ENCODE data around the gene STARD7.
"Not testable (repeated sequence)": the region's sequence is repeated elsewhere in the genome, so short reads cannot be mapped to it uniquely, and the experiment has no call there.

The STARD7 gene

DNA sequence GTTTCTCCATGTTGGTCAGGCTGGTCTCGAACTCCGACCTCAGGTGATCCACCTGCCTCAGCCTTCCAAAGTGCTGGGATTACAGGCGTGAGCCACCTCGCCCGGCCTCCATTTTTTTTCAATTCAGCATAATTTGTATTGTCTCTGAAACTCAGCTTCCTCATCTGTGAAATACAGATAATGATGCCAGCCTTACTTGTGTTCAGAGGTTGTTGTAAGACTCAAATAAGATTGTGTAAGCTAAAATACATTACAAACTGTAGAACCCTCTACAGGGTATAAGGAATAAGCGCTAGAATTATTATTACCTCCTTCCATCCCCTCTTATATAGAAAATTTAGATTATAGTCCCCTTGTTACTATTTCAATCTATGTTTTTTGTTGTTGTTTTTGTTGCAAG, 24.8 kb upstream of the STARD7 start:
- H3K36me3 ChIP-seq (ENCODE audit: insufficient read depth, low read length) = peaks cover 8% of the 10 kb centered on the region
- H3K27me3 ChIP-seq (ENCODE audit: control insufficient read depth in 1 of 2, insufficient read depth in 2 of 2, low read length in 2 of 2) = no peaks in the 10 kb centered on the region
- no peaks in the 10 kb centered on the region for H3K9me3 ChIP-seq (ENCODE audit: low read length)
- no peak overlapping the region for H3K9ac ChIP-seq (ENCODE audit: low read length)
- no peak overlapping the region for H3K27ac ChIP-seq (ENCODE audit: low read depth, low read length)
- no peaks in the 10 kb centered on the region for H3K4me1 ChIP-seq (ENCODE audit: insufficient read depth, low read length)
- no peak overlapping the region for H3K4me3 ChIP-seq (ENCODE audit: low read depth in 1 of 2, low read length in 2 of 2)

DNA sequence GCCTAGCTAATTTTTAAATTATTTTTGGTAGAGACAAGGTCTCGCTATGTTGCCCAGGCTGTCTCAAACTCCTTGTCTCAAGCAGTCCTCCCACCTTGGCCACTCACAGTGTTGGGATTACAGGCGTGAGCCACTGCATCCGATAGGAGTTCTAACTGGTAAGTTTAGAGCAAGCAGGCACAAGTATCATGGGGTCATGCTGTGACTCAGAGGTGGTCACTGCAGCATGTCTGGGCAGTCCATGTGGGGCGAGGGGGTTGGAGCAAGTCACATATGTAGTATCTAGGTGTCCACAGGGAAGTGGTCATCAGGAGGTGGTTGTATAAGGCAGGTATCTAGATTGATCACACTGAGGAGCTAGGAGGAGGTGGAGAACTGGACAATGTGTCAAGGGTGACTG, 22.7 kb upstream of the STARD7 start:
- H3K36me3 ChIP-seq (ENCODE audit: insufficient read depth, low read length) = peaks cover under 1% of the 10 kb centered on the region
- H3K4me1 ChIP-seq (ENCODE audit: insufficient read depth, low read length) = no peaks in the 10 kb centered on the region
- no peak overlapping the region for H3K4me3 ChIP-seq (ENCODE audit: low read depth in 1 of 2, low read length in 2 of 2)
- H3K27me3 ChIP-seq (ENCODE audit: control insufficient read depth in 1 of 2, insufficient read depth in 2 of 2, low read length in 2 of 2) = no peaks in the 10 kb centered on the region
- H3K9ac ChIP-seq (ENCODE audit: low read length) = no peak overlapping the region
- H3K9me3 ChIP-seq (ENCODE audit: low read length) = no peaks in the 10 kb centered on the region
- no peak overlapping the region for H3K27ac ChIP-seq (ENCODE audit: low read depth, low read length)

DNA sequence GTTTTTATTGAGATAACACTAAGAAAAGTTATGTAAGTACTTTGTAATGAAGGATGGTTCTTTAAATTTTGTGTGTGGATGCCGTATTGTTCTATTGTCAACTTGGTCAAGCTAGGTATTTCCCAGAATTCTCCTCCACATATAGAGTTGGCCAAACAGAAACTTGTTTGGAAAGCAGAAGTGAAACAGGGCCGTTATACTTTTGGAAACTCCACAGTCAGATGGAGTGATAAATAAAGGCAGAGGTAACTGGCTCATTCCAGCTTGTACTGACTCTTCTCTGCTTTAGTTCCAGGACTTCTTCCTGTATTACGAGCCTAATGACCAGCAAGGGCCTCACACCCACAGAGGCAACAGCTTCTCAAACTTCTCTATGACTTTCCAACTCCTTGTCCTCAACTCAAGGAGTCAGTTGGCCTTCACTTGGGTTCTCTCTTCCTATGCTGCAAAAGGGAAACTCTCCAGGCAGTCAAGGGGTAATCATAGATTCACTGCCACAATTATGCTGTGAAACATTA, 16.4 kb upstream of the STARD7 start:
- Histone ChIP-seq H3K4me1 (ENCODE audit: insufficient read depth, low read length) (no peaks in the 10 kb centered on the region), H3K9me3 (ENCODE audit: low read length) (no peaks in the 10 kb centered on the region), H3K27me3 (ENCODE audit: control insufficient read depth in 1 of 2, insufficient read depth in 2 of 2, low read length in 2 of 2) (no peaks in the 10 kb centered on the region), H3K9ac (ENCODE audit: low read length) (no peak overlapping the region), H3K27ac (ENCODE audit: low read depth, low read length) (no peak overlapping the region), H3K4me3 (ENCODE audit: low read depth in 1 of 2, low read length in 2 of 2) (no peak overlapping the region), H3K36me3 (ENCODE audit: insufficient read depth, low read length) (no peaks in the 10 kb centered on the region)

DNA sequence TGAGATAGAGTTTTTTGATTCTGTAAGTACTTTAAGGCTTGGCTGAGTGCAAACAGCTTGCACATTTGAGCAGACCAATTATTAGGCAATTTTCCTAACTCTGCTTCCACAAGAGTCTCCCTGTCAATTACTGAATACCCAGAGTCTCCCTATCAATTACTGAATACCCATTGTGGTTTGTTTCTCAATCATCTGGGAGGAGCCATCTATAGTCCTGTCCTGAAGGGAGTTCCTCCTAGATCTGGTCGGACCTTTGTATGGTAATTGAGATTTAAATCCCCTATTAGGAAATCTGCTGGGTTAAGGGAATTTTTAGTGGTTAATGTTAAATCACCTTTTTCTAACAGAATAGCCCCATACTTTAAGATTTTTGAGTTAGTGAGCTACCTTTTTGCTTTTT, 12.5 kb upstream of the STARD7 start:
- not testable (repeated sequence) for H3K27ac ChIP-seq (ENCODE audit: low read depth, low read length); H3K36me3 ChIP-seq (ENCODE audit: insufficient read depth, low read length); H3K9me3 ChIP-seq (ENCODE audit: low read length); H3K4me1 ChIP-seq (ENCODE audit: insufficient read depth, low read length); H3K4me3 ChIP-seq (ENCODE audit: low read depth in 1 of 2, low read length in 2 of 2); H3K27me3 ChIP-seq (ENCODE audit: control insufficient read depth in 1 of 2, insufficient read depth in 2 of 2, low read length in 2 of 2); H3K9ac ChIP-seq (ENCODE audit: low read length)

DNA sequence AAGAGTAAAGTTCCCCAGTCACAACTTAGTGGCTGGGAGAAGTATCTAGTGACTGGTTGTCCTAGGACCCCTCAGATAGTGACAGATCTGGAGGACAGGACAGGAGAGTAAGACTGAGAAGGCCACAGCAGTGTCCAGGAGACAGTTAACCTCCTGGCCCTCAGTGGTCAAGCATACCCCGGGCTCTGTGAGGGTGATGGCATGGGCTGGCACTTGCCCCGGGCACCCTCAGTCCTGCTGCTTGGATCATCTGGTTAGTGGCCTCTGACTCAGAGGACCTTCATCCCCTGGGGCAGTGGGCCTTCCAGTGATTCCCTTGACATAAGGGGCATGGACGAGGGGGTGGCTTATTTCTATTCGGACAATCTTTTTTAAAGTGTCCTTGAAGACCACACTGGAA, 11.3 kb upstream of the STARD7 start:
- H3K4me1 ChIP-seq (ENCODE audit: insufficient read depth, low read length); H3K9me3 ChIP-seq (ENCODE audit: low read length); H3K27me3 ChIP-seq (ENCODE audit: control insufficient read depth in 1 of 2, insufficient read depth in 2 of 2, low read length in 2 of 2); H3K27ac ChIP-seq (ENCODE audit: low read depth, low read length); H3K36me3 ChIP-seq (ENCODE audit: insufficient read depth, low read length); H3K4me3 ChIP-seq (ENCODE audit: low read depth in 1 of 2, low read length in 2 of 2); H3K9ac ChIP-seq (ENCODE audit: low read length): not testable (repeated sequence)

DNA sequence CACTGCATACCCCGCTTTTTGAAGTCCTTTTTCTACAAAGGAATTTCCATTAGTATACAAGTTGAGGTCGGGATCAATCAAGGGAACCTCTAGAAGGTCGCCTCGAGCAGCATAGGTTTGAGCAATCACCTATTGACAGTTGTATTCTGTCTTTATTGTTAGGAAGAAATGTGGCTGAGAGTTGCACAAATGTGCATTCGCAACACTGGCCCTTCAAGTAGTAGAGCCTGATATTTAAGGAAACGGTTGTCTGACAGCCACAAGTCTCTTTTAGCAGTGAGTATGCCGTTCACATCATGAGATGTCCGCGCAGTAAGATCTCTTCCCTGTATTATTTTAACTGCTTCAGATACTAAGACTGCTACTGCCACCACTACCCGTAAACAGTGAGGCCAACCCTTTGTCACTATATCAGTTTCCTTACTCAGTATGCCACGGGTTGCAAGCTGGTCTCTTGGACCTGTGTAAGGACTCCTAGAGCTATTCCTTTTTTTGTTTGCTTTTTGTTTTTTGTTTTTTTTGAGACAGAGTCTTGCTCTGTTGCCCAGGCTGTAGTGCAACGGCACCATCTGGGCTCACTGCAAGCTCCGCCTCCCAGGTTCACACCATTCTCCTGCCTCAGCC, 10.0 kb upstream of the STARD7 start:
- no peaks in the 10 kb centered on the region for H3K4me1 ChIP-seq (ENCODE audit: insufficient read depth, low read length)
- no peak overlapping the region for H3K4me3 ChIP-seq (ENCODE audit: low read depth in 1 of 2, low read length in 2 of 2)
- no peaks in the 10 kb centered on the region for H3K27me3 ChIP-seq (ENCODE audit: control insufficient read depth in 1 of 2, insufficient read depth in 2 of 2, low read length in 2 of 2)

DNA sequence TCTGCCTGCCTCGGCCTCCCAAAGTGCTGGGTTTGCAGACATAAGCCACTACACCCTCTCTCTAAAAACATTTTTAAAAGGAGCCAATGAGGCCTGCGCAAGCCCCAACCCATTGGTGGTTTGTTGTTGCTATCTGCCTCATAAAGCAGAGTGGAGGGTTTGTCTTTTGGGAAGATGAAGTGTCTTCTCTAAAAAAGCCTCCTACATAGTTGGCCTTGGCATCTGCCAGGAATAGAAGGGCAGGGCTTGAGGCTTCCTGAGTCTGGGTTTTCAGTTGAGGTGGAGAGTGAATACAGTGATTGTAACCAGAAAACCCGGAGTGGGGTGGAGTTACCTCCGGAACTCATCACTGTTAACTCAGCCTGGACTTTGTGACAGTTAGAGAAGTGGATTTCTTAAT, 5.9 kb upstream of the STARD7 start:
- H3K27me3 ChIP-seq (ENCODE audit: control insufficient read depth in 1 of 2, insufficient read depth in 2 of 2, low read length in 2 of 2) = no peaks in the 10 kb centered on the region
- no peak overlapping the region for H3K9ac ChIP-seq (ENCODE audit: low read length)
- H3K9me3 ChIP-seq (ENCODE audit: low read length) = no peaks in the 10 kb centered on the region
- no peak overlapping the region for H3K4me3 ChIP-seq (ENCODE audit: low read depth in 1 of 2, low read length in 2 of 2)
- no peak overlapping the region for H3K27ac ChIP-seq (ENCODE audit: low read depth, low read length)
- H3K36me3 ChIP-seq (ENCODE audit: insufficient read depth, low read length) = no peaks in the 10 kb centered on the region
- H3K4me1 ChIP-seq (ENCODE audit: insufficient read depth, low read length) = peaks cover 8% of the 10 kb centered on the region

More for the DNA sequence above, 10.0 kb upstream of the STARD7 start:
- Histone ChIP-seq H3K36me3 (ENCODE audit: insufficient read depth, low read length) (no peaks in the 10 kb centered on the region), H3K9ac (ENCODE audit: low read length) (no peak overlapping the region), H3K9me3 (ENCODE audit: low read length) (no peaks in the 10 kb centered on the region), H3K27ac (ENCODE audit: low read depth, low read length) (no peak overlapping the region)

DNA sequence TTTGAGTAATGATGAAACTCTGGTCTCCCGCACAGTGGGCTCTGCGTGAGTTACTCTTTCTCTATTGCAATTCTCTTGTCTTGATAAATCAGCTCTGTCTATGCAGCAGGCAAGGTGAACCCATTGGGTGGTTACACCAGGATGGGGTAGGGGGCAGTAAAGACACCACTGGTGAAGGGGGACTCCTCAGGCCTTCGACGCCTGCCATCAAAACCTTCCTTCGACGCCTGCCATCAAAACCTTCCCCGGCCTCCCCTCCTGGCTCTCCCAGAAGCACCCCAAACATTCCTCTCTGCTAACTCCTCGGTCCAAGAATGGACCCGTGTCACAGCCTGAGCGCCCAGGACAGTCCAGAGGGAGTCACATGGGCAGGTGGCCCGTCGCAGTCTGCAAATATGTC, 4.8 kb upstream of the STARD7 start:
- H3K9ac ChIP-seq (ENCODE audit: low read length) = no peak overlapping the region
- peaks cover 13% of the 10 kb centered on the region for H3K4me1 ChIP-seq (ENCODE audit: insufficient read depth, low read length)
- no peaks in the 10 kb centered on the region for H3K27me3 ChIP-seq (ENCODE audit: control insufficient read depth in 1 of 2, insufficient read depth in 2 of 2, low read length in 2 of 2)
- no peak overlapping the region for H3K27ac ChIP-seq (ENCODE audit: low read depth, low read length)
- H3K36me3 ChIP-seq (ENCODE audit: insufficient read depth, low read length) = no peaks in the 10 kb centered on the region
- no peak overlapping the region for H3K4me3 ChIP-seq (ENCODE audit: low read depth in 1 of 2, low read length in 2 of 2)
- H3K9me3 ChIP-seq (ENCODE audit: low read length) = no peaks in the 10 kb centered on the region

DNA sequence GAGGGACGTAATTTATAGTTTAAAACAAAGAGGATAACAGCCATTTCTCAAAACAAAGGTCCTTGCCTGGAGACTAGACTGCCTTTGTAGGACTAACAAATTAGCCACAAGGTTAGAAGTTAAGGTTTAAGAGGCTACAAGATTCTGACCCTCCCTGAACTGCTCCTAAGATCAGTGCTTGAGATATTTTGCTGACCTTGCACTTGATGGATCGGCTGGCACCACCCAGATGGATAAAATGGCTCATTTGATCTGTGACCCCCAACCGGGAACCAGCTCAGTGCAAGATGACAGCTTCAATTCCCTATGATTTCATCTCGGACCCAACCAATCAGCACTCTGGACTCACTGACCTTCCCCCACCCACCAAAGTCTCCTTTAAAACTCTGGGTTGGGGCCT, 3.7 kb upstream of the STARD7 start:
- Histone ChIP-seq H3K36me3 (ENCODE audit: insufficient read depth, low read length) (no peaks in the 10 kb centered on the region), H3K9ac (ENCODE audit: low read length) (no peak overlapping the region), H3K4me3 (ENCODE audit: low read depth in 1 of 2, low read length in 2 of 2) (no peak overlapping the region), H3K27me3 (ENCODE audit: control insufficient read depth in 1 of 2, insufficient read depth in 2 of 2, low read length in 2 of 2) (no peaks in the 10 kb centered on the region), H3K9me3 (ENCODE audit: low read length) (no peaks in the 10 kb centered on the region), H3K27ac (ENCODE audit: low read depth, low read length) (no peak overlapping the region), H3K4me1 (ENCODE audit: insufficient read depth, low read length) (peaks cover 14% of the 10 kb centered on the region)

DNA sequence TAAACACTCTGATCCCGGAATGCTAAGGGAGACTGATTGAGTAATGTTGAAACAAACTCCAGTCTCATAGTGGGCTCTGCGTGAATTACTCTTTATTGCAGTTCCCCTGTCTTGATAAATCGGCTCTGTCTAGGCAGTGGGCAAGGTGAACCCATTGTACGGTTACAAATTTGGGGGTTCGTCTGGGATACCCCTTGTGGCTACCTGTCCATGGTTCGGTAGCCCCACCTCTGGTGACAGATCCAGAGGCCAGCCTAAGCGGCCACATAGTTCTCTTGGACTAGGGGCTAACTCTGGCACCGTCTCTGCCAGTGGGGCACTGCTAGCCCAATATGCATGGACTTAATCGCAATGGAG, 1.1 kb upstream of the STARD7 start:
- peak overlapping the region; percentile 93 for H3K27ac ChIP-seq (ENCODE audit: low read depth, low read length)

DNA sequence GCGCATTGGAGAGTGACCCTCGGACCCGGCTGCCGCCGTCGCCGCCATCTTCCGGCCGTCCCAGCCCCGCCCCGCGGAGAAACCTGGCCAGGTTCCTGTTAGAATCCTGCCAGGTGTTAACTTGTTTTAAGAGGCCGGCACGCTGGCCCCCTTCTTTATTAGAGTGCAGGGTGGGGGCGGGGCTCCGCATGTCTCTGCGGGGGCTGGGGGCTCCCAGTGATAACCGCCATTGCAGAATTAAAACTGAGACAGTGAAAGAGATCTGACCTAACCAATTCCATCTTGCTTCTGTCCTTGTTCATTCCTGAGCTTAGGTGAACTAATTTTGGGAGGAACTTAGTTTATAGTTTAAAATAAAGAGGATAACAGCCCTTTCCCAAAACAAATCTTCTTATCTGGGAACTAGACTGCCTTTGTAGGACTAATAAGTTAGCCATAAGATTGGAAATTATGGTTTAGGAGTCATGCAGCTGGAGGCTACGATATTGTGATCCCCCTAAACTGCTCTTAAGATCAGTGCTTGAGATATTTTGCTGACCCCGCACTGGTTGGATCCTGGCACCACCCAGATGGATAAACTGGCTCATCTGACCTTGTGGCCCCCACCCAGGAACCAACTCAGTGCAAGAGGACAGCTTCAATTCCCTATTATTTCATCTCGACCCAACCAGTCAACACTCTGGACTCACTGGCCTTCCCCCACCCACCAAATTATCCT, 543 bp upstream of the STARD7 start:
- Histone ChIP-seq H3K27me3 (ENCODE audit: control insufficient read depth in 1 of 2, insufficient read depth in 2 of 2, low read length in 2 of 2) (no peaks in the 10 kb centered on the region), H3K9me3 (ENCODE audit: low read length) (no peaks in the 10 kb centered on the region), H3K4me3 (ENCODE audit: low read depth in 1 of 2, low read length in 2 of 2) (peak overlapping the region; percentile 62 to 76), H3K4me1 (ENCODE audit: insufficient read depth, low read length) (peaks cover 42% of the 10 kb centered on the region), H3K36me3 (ENCODE audit: insufficient read depth, low read length) (no peaks in the 10 kb centered on the region), H3K27ac (ENCODE audit: low read depth, low read length) (peak overlapping the region; percentile 93), H3K9ac (ENCODE audit: low read length) (peak overlapping the region; percentile 57)

More for the DNA sequence above, 1.1 kb upstream of the STARD7 start:
- H3K4me1 ChIP-seq (ENCODE audit: insufficient read depth, low read length) = peaks cover 37% of the 10 kb centered on the region
- no peaks in the 10 kb centered on the region for H3K36me3 ChIP-seq (ENCODE audit: insufficient read depth, low read length)
- H3K27me3 ChIP-seq (ENCODE audit: control insufficient read depth in 1 of 2, insufficient read depth in 2 of 2, low read length in 2 of 2) = no peaks in the 10 kb centered on the region
- no peak overlapping the region for H3K9ac ChIP-seq (ENCODE audit: low read length)
- H3K9me3 ChIP-seq (ENCODE audit: low read length) = no peaks in the 10 kb centered on the region
- H3K4me3 ChIP-seq (ENCODE audit: low read depth in 1 of 2, low read length in 2 of 2) = peak overlapping the region; percentile 62 to 76

DNA sequence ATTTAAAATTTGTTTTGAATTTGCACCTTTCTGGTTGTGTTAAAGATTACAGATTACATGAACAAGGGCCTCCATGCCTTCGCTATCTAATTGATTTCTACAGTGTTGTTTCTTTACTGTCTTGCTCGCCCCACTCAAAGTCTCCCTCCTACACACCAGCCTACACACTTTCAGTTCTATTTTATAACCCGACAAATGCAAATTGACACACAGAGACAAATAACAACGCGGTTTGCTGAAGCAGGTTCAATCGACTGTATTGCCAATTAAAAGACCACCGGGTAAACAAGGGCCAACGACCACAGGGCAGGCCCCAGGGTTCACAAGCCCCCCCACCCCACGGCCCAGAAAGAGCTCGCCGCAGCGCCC, 869 bp downstream of the STARD7 start:
- Histone ChIP-seq H3K9me3 (ENCODE audit: low read length) (no peaks in the 10 kb centered on the region), H3K27ac (ENCODE audit: low read depth, low read length) (peak overlapping the region; percentile 93), H3K9ac (ENCODE audit: low read length) (peak overlapping the region; percentile 63), H3K27me3 (ENCODE audit: control insufficient read depth in 1 of 2, insufficient read depth in 2 of 2, low read length in 2 of 2) (no peaks in the 10 kb centered on the region), H3K4me3 (ENCODE audit: low read depth in 1 of 2, low read length in 2 of 2) (peak overlapping the region; percentile 62 to 76), H3K36me3 (ENCODE audit: insufficient read depth, low read length) (no peaks in the 10 kb centered on the region), H3K4me1 (ENCODE audit: insufficient read depth, low read length) (peaks cover 50% of the 10 kb centered on the region)
